ENCODE measurements around the gene ALCAM. TPM values are rescaled to one million over a fixed set of nuclear protein-coding genes. Genes with fewer than 3 reads are reported as not detected.
"Not testable (repeated sequence)": the region's sequence is repeated elsewhere in the genome, so short reads cannot be mapped to it uniquely, and the experiment has no call there.

Gene ALCAM
- polyA plus RNA-seq, 3 donors = 112 to 151 (median 124) TPM

DNA sequence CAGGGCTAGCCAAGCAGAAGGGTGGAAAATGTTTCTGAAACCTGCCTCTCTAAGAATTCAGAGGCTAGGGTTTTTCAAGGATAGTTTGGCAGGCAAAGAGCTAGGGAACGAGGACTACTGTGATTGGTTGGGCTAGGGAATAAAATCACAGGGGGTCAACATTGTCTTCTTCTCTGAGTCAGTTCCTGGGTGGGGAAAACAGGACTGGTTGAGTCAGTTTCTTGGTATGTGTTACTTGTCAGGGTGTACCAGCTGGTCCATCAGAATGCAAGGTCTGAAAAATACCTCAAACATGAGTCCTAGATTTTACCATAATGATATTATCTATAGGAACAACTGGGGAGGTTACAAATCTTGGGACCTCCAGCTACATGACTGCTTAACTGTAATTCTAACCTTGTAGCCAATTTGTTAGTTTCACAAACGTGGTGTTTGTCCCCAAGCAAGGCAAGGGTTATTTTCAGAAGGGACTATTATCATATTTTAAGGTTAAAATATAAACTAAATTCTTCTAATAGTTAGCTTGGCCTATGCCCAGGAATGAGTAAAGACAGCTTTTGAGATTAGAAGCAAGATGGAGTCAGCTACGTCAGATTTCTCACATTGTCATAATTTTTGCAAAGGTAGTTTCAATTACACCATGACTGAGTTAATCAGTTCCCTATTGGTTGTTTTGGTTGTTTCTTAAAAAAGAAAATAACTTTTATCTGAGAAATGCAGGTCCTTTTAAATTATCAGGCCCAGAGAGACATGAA is 231.5 kb downstream of the ALCAM start:
- DNase-seq (ENCODE audit: extremely low read depth in 1 of 11, low read depth in 9 of 11, low spot score in 4 of 11) = no peak

DNA sequence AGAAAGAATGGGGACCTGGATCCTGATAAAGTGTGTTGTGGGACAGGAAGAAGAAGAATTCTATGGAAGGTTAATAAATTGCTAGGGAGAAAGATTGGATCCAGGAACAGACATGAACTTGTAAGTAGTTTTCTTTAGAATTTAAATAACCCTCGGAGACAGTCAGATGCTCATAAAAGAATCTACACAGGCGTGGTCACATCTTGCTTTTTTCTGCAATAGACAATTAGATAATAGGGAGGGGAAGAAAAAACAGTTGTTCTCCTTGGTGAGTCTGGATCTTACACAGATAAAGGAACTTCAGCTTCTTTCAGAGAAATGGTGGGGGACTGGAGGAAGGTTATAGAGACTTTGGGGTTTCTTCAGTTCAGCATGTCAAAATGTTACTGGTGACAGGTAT is 232.6 kb downstream of the ALCAM start:
- DNase-seq (ENCODE audit: extremely low read depth in 1 of 11, low read depth in 9 of 11, low spot score in 4 of 11) = no peak

DNA sequence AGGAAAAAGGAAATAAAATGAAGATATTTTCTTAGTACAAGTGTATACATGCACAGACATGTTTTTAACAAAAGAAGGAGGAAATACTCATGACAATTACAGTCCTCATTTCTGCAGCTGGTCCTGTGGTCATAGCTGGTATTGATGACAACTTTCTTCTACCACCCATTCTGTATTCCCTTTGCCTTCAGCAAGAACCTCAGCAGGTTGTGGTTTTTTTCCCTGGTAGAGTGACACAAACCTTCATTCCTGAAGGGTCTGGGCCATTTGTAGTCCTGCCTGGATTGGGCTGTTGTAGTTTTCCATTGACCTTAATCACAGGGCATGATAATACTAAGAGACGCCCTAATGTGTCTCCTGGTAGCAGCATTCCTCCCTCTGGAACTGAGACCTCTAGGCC is 235.0 kb downstream of the ALCAM start:
- not testable (repeated sequence) for DNase-seq (ENCODE audit: extremely low read depth in 1 of 11, low read depth in 9 of 11, low spot score in 4 of 11)

DNA sequence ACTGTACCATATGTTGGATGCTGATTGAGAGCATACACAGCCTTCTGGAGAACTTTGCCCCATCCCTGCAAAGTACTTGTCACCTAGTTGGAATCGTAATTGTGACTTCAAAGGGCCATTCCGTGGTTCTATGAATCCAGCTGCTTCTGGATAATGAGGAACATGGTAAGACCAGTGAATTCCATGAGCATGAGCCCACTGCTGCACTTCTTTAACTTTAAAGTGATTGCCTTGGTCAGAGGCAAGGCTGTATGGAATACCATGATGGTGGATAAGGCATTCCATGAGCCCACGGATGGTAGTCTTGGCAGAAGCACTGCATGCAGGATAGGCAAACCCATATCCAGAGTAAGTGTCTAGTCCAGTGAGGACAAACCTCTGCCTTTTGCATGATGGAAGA is 235.6 kb downstream of the ALCAM start:
- not testable (repeated sequence) for DNase-seq (ENCODE audit: extremely low read depth in 1 of 11, low read depth in 9 of 11, low spot score in 4 of 11)

DNA sequence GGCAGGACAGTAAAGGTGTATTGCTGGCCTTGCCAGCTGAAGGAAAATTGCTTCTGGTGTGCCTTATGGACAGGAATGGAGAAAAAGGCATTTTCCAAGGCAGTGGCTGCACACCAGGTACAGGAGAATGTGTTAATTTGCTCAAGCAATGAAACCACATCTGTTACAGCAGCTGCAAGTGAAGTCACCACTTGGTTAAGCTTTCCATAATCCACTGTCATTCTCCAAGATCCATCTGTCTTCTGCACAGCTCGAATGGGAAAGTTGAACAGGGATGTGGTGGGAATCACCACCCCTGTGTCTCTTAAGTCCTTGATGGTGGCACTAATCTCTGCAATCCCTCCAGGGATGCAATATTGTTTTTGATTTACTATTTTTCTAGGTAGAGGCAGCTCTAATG is 236.8 kb downstream of the ALCAM start:
- not testable (repeated sequence) for DNase-seq (ENCODE audit: extremely low read depth in 1 of 11, low read depth in 9 of 11, low spot score in 4 of 11)

DNA sequence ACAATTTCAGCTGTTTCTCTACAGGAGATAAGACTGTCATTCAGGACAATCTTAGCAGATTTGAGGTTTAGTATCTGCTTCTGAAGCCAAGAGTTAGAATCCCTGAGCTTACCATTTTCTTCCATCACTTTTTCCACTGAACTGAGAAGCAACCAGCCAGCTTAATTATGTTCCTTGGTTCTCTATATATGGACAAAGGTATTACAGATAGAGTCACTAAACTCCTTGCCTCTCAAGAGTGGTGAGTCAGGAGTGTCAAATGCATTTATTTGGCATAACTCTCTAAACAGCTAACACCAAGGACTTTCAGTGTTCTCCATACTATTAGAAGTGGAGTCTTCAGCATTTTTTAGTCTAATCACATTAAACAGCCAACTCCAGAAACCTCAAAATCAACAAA is 239.3 kb downstream of the ALCAM start:
- DNase-seq (ENCODE audit: extremely low read depth in 1 of 11, low read depth in 9 of 11, low spot score in 4 of 11) = no peak

DNA sequence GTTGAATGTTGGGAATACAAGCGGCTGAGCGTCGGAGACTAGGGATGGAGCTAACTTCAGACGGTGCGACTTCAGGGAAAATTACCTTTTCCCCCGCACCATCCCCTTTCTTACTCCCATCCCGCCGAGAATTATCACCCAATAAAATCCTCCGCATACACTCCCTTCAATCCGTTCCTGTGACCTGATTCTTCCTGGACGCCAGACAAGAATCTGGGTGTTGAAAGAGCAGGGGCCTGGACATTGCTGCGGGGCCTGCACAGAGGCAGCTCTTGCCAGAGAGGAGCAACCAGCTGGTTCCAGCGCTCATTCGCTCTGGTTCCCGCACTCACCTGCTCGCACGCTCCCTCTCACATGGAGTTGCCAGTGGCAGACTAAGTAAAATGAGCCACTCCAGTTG is 241.9 kb downstream of the ALCAM start:
- DNase-seq (ENCODE audit: extremely low read depth in 1 of 11, low read depth in 9 of 11, low spot score in 4 of 11) = no peak

DNA sequence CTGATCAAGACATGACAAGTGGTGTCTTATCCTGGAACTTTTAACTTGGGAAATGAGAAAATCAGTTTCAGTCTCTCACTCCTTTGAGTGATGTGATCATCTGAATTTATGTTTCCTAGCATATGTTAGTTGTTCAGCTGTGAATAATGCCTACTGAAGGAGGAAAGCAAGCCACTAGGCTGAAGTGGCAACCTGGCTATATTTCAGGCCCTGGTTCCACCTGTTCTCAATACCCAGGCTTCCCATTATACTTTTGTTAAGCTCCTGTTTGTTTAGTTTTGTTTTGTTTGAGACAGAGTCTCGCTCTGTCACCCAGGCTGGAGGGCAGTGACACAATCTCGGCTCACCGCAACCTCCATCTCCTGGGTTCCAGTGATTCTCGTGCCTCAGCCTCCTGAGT is 243.8 kb downstream of the ALCAM start:
- DNase-seq (ENCODE audit: extremely low read depth in 1 of 11, low read depth in 9 of 11, low spot score in 4 of 11) = no peak

DNA sequence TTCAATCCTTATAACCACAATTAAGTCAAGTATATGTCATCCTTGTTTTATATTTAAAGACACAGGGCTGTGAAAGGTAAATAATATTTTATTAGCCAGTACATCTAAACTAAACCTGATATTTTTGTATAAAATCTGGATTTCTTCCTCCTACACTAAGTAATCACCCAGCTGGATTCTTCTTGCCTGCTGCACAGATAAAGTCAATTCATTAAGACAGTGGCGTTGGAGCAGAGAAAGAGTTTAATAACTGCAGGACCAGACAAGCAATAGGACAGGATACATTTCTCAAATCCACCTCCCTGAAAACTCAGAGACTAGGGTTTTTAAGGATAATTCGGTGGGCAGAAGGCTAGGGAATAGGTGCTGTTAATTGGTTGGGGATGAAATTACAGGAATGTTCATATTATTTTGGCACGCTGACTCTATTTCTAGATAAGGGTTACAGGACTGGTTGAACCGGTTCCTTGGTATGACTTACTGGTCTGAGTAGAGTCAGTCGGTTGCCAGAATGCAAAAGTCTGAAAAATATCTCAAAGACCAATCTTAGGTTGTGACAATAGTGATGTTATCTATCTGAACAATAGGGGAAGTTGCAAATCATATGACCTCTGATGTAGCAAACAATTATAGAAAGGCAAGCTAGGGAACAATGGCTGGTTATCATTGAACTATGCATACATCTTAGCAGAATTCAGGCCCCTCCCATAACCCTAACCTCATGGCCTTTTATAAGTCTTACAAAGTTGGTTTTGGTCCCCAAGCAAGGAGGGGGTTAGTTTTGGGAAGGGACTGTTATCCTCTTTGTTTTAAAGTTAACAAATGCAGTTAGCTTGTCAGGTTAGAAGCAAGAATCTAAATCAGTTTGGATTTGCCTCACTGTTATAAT is 244.8 kb downstream of the ALCAM start:
- peak in 3 of 11 donors; percentile 1 to 7 (median 5) for DNase-seq (ENCODE audit: extremely low read depth in 1 of 11, low read depth in 9 of 11, low spot score in 4 of 11)

DNA sequence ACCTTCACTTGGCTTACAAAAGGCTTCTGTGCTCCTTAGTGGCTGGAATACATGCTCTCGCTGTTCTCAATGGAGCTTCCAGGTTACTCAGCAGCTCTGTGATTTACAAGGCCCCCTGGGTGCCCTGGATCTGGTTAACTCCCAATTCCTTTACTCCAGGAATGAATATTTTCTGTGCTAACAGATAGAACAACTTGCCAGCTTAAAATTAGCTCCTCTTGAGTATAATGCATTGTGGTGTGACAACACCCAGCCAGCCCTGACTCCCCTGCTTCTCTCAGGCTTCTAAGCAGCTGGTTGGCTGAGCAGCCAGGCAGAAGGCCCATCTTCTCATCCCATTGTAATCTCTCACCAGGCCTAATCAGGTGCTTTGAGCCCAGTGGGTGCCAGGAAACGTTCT is 246.4 kb downstream of the ALCAM start:
- DNase-seq (ENCODE audit: extremely low read depth in 1 of 11, low read depth in 9 of 11, low spot score in 4 of 11) = no peak

DNA sequence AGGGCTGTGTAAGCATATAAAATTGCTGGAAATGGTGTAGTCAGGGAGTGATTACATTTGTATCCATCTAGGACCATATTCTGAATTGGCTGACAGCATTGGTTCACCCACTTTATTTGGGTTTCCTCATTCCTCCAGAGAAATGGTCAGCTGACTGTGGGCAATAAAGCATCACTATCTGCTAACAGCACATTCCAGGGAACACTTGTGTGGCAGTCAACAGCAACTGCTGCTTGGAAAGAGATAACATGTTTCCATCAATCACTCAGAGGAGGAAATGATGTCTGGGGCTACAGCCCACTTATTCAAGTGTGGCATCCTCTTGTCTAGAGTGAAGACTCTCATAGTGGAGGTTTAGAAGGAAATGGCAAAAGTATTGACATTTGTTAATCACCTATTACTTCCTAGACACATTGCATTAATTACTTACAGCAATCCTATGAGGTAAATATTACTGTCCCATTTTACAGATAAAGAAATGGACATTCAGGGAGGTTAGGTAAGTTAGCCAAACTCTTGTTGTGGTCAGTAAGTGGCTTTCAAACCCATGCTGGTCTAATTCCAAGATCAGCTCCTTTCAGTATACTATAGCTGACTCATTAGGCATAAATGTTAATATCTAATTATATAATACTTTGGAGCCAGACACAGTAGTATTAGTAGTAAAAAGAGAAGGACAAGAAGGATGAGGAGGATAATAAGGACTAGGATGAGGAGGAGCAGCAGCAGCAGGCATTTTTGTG is 247.8 kb downstream of the ALCAM start:
- no peak for DNase-seq (ENCODE audit: extremely low read depth in 1 of 11, low read depth in 9 of 11, low spot score in 4 of 11)

DNA sequence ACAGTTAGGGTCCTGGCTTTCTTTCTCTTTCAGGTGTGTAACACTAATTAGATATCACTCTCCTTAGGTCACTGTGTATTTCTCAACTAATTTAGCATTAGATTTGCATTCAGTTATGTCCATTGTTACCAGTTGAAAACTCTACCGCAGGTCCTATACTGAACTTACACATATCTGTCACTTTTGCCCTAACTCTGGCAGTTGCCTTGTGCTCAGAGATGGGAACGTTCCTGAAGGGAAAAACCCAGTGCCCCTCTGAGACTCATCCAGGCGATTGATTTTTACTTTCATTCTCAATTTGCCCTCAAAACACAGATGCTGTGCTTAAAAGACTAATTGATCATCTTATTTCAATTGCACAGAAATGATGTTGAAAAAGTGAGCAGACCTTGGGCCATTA is 249.1 kb downstream of the ALCAM start:
- DNase-seq (ENCODE audit: extremely low read depth in 1 of 11, low read depth in 9 of 11, low spot score in 4 of 11) = no peak

DNA sequence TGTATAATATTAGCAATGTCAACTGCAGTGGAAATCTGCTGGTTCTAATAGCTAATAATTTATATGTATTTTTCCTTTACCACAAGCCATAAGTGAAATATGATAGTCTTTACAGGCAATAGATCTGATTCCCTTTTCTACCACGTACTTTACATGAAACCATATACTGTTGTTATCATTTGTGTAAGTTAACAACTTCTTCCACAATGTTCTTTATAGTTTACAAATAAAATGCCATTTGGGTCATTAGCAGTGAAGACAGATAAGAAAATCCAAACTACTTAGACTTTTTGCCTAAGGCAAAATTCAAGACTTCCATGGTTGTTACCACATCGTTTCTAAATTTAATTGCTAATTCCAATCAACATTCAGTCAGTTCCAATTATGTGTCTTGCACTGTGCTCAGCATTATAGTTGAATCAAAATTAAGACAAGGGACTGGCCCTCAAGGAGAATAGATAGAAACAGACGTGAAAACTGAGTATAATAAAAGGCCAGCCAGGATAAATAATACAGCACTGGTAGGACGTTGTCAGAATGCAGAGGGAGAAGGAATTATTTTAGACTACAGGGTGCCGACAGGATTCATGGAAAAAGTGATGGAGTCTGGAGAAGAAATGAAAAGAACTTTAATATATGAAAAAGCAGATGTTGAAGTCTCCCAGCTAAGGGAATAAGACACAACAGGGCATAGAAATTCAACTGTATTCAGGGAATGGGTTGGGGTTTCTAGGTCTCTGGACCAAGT is 249.8 kb downstream of the ALCAM start:
- no peak for DNase-seq (ENCODE audit: extremely low read depth in 1 of 11, low read depth in 9 of 11, low spot score in 4 of 11)

DNA sequence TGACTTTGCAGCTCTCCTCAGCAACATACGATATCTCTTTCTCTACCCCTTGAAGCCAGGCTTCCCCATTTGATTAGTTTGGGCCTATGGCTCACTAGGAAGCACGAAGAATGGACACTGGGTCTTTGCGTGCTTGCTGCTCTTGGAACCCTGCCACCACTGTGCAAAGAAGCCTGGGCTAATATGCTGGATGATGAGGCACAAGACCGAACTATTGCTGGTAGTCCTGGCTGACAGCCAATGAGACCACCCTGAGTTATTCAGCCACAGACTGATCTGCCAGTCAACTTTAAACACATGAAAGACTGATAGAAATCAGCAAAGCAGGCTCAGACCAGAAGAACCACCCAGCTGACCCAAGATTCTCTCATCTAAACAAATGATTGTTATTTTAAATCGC is 251.8 kb downstream of the ALCAM start:
- DNase-seq (ENCODE audit: extremely low read depth in 1 of 11, low read depth in 9 of 11, low spot score in 4 of 11) = no peak

DNA sequence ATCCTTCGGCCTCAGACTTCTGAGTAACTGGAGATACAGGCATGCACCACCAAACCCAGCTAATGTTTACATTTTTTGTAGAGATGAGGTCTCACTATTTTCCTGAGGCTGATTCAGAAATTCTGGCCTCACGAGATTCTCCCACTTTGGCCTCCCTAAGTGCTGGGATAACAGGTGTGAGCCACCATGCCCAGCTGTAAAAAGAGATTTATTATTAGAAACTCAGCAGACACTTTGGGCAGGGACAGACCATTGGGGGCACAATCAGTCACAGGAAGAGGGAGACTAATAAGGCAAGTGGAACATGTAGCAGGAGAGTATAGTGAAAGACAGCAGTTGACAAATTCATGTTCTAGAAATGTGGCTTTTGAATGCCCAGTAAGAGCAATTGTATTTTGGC is 252.9 kb downstream of the ALCAM start:
- DNase-seq (ENCODE audit: extremely low read depth in 1 of 11, low read depth in 9 of 11, low spot score in 4 of 11) = no peak

DNA sequence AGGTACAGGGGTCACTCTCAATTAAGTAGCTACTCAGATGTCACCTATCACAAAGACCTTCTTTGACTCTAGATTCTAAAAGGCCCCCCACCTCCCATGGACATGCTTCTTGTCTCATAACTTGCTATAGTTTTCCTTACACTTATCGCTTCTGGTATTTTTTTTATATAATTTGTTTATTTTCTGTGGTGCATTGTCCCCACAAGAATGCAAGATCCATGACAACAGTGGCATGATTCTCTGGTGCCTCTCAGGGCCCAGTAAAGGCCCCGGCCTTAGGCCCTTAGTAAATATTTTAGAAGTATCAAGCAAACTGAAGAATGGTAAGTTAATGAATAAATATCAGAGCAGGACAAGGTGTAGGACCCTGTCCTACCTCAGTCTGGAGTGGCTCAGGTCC is 253.5 kb downstream of the ALCAM start:
- no peak for DNase-seq (ENCODE audit: extremely low read depth in 1 of 11, low read depth in 9 of 11, low spot score in 4 of 11)

DNA sequence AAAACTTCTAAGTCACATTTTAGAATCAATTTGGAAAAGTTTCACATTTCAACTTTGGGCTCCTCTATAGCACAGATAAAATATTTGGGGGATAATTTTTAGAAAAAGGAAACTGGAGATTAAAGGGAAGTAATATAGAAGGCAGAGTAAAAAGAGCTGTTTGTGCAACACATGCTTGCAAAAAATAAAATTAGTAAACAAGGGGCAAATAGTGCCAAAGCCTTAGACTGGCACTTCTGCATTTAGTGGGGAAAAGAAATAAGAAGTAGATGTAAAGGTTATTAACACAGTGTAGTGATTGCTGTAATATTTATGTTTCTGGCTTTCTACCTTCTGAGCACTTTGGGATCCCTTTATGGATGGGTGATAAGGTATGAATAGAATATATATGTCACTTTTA is 255.5 kb downstream of the ALCAM start:
- no peak for DNase-seq (ENCODE audit: extremely low read depth in 1 of 11, low read depth in 9 of 11, low spot score in 4 of 11)

Measured in renal cortex interstitium (tissue), 11 donors.